Ramos (cell line): ENCODE data around the gene GZMM.

ENCODE experiments used
- in situ Hi-C: fragments of 300-500 bp; cut with MboI; formaldehyde crosslinking; loops from one replicate; pipeline ENCODE4 v1.14.3; 2022; ENCODE audit warnings: low sequenced_read_pairs; ENCODE audit not compliant: unreplicated experiment

The GZMM gene

GRCh38 chr19:543910-544608 lies at the start of gene GZMM:
Gene GZMM, plus strand, starts transcription at chr19:544053. Its CDS starts 19 bp downstream, at chr19:544072.
- in situ Hi-C loops = no loop called here

GRCh38 chr19:494171-495080 lies 49.4 kb upstream of the GZMM start:
- in situ Hi-C loops = no loop called here

GRCh38 chr19:495081-495401 lies 48.8 kb upstream of the GZMM start:
- in situ Hi-C loops = no loop called here

GRCh38 chr19:495402-496111 lies 48.3 kb upstream of the GZMM start:
- in situ Hi-C loops = no loop called here

GRCh38 chr19:496112-496665 lies 47.7 kb upstream of the GZMM start, which contains the start of gene MADCAM1:
Gene MADCAM1, plus strand, starts transcription at chr19:496486. Its CDS starts 14 bp downstream, at chr19:496500.
- in situ Hi-C loops = no loop called here

GRCh38 chr19:496986-497385 lies 46.9 kb upstream of the GZMM start:
- in situ Hi-C loops = no loop called here

- in situ Hi-C loops = no loop called here
Measured at GRCh38 chr19:497491-497868, 46.4 kb upstream of the GZMM start.

GRCh38 chr19:497869-498510 lies 45.9 kb upstream of the GZMM start:
- in situ Hi-C loops = no loop called here

GRCh38 chr19:498511-498891 lies 45.4 kb upstream of the GZMM start:
- in situ Hi-C loops = no loop called here

- in situ Hi-C loops = no loop called here
Measured at GRCh38 chr19:498977-499623, 44.8 kb upstream of the GZMM start.

GRCh38 chr19:501646-502045 lies 42.2 kb upstream of the GZMM start:
- in situ Hi-C loops = no loop called here

- in situ Hi-C loops = no loop called here
Measured at GRCh38 chr19:504616-505015, 39.2 kb upstream of the GZMM start.

- in situ Hi-C loops = no loop called here
Measured at GRCh38 chr19:506404-507285, 37.2 kb upstream of the GZMM start.

GRCh38 chr19:507286-508203 lies 36.3 kb upstream of the GZMM start, which contains the start of gene TPGS1:
Gene TPGS1, plus strand, starts transcription at chr19:507497. Its CDS starts 10 bp downstream, at chr19:507507.
- in situ Hi-C loops = no loop called here

GRCh38 chr19:508204-509150 lies 35.4 kb upstream of the GZMM start:
- in situ Hi-C loops = no loop called here

- in situ Hi-C loops = no loop called here
Measured at GRCh38 chr19:510606-511100, 33.2 kb upstream of the GZMM start.
